ENCODE data around the gene C16orf86.

Gene C16orf86

DNA sequence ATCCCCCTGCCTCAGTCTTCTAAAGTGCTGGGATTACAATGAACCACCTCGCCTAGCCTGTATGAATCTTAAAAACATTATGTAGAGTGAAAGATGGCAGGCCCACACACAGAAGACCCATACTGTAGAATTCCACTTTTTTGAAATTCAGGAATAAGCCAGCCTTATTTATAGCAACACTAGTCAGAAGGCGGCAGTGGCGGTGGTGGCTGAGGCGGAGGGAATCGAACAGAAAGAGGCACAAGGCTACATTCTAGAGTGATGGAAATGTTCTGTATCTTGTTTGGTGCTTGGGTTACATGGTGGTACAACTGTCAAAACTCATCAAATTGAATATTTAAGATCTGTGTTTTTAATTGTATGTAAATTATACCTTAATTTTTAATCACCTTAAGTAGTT is 41.2 kb downstream of the C16orf86 start:
- Histone ChIP-seq H3K4me3 (ENCODE audit: low read depth in 1 of 2, low read length in 2 of 2) (no peak overlapping the region), H3K36me3 (ENCODE audit: insufficient read depth, low read length) (no peaks in the 10 kb centered on the region), H3K27ac (ENCODE audit: low read depth, low read length) (no peak overlapping the region), H3K27me3 (ENCODE audit: control insufficient read depth in 1 of 2, insufficient read depth in 2 of 2, low read length in 2 of 2) (no peaks in the 10 kb centered on the region), H3K9me3 (ENCODE audit: low read length) (no peaks in the 10 kb centered on the region), H3K4me1 (ENCODE audit: insufficient read depth, low read length) (no peaks in the 10 kb centered on the region), H3K9ac (ENCODE audit: low read length) (no peak overlapping the region)

GRCh38 chr16:67708368-67708771 is 41.8 kb downstream of the C16orf86 start:
- no peak overlapping the region for H3K27ac ChIP-seq (ENCODE audit: low read depth, low read length)
- H3K9ac ChIP-seq (ENCODE audit: low read length) = no peak overlapping the region
- H3K36me3 ChIP-seq (ENCODE audit: insufficient read depth, low read length) = no peaks in the 10 kb centered on the region
- no peaks in the 10 kb centered on the region for H3K9me3 ChIP-seq (ENCODE audit: low read length)
- H3K4me3 ChIP-seq (ENCODE audit: low read depth in 1 of 2, low read length in 2 of 2) = no peak overlapping the region
- H3K27me3 ChIP-seq (ENCODE audit: control insufficient read depth in 1 of 2, insufficient read depth in 2 of 2, low read length in 2 of 2) = no peaks in the 10 kb centered on the region
- H3K4me1 ChIP-seq (ENCODE audit: insufficient read depth, low read length) = no peaks in the 10 kb centered on the region

DNA sequence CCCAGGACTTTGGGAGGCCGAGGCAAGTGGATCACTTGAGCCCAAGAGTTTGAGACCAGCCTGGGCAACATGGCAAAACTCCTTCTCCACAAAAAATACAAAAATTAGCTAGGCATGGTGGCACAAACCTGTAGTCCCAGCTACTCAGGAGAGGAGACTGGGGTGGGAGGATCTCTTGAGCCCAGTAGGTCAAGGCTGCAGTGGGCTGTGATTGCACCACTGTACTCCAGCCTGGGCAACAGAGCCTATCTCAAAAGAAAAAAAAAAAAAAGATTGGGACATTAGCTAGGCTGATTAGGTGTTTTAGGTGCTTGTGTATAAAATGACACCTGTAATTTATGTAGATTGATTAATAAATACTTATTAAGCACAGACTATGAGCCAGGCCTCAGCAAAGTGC is 42.4 kb downstream of the C16orf86 start:
- Histone ChIP-seq H3K36me3 (ENCODE audit: insufficient read depth, low read length) (no peaks in the 10 kb centered on the region), H3K9me3 (ENCODE audit: low read length) (no peaks in the 10 kb centered on the region), H3K27ac (ENCODE audit: low read depth, low read length) (no peak overlapping the region), H3K27me3 (ENCODE audit: control insufficient read depth in 1 of 2, insufficient read depth in 2 of 2, low read length in 2 of 2) (no peaks in the 10 kb centered on the region), H3K9ac (ENCODE audit: low read length) (no peak overlapping the region), H3K4me3 (ENCODE audit: low read depth in 1 of 2, low read length in 2 of 2) (no peak overlapping the region), H3K4me1 (ENCODE audit: insufficient read depth, low read length) (no peaks in the 10 kb centered on the region)

DNA sequence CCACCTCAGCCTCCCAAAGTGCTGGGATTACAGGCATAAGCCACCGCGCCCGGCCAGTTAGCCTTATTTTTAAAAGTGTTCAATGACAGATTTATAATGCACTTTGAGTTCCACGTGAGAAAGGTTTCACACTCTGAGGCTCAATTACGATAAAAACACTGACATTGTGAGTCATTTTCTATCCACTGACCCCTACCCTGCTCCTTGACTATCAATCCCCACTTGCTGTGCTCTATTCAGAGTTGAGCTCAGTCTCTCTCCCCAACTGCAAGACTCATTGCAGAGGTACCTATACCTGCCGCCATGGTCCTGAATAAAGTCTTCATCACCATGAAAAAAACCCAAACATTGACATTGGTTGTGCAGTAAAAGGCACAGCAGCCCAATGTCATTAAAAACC is 44.0 kb downstream of the C16orf86 start:
- H3K4me1 ChIP-seq (ENCODE audit: insufficient read depth, low read length) = no peaks in the 10 kb centered on the region
- H3K4me3 ChIP-seq (ENCODE audit: low read depth in 1 of 2, low read length in 2 of 2) = no peak overlapping the region
- no peaks in the 10 kb centered on the region for H3K9me3 ChIP-seq (ENCODE audit: low read length)
- H3K9ac ChIP-seq (ENCODE audit: low read length) = no peak overlapping the region
- H3K27me3 ChIP-seq (ENCODE audit: control insufficient read depth in 1 of 2, insufficient read depth in 2 of 2, low read length in 2 of 2) = no peaks in the 10 kb centered on the region
- no peaks in the 10 kb centered on the region for H3K36me3 ChIP-seq (ENCODE audit: insufficient read depth, low read length)
- no peak overlapping the region for H3K27ac ChIP-seq (ENCODE audit: low read depth, low read length)

DNA sequence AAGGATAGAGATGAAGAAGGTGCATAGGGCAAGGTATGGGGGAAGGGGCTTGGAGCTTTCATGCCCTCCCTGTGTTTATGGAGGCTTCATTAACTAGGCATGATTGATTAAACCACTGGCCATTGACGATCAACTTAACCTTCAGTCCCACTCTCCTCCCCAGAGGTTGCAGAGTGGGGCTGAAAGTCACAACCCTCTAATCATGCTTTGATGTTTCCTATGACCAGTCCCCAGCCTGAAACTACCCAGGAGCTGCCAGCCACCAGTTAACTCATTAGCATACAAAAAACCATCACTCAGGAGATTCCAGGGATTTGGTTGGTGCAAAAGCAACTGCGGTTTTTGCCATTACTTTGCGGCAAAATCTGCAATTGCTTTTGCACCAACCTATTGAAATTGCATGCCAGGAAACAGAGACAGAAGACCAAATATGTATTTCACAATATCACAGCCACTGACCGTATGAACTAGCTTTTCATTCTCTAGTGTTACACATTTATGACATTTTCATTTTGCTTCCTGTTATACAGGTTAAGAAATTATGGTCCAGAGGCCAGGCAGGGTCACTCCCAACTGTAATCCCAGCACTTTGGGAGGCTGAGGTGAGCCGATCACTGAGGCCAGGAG is 47.1 kb downstream of the C16orf86 start:
- Histone ChIP-seq H3K27ac (ENCODE audit: low read depth, low read length) (no peak overlapping the region), H3K4me3 (ENCODE audit: low read depth in 1 of 2, low read length in 2 of 2) (no peak overlapping the region), H3K9ac (ENCODE audit: low read length) (no peak overlapping the region), H3K36me3 (ENCODE audit: insufficient read depth, low read length) (no peaks in the 10 kb centered on the region), H3K4me1 (ENCODE audit: insufficient read depth, low read length) (peaks cover 12% of the 10 kb centered on the region), H3K27me3 (ENCODE audit: control insufficient read depth in 1 of 2, insufficient read depth in 2 of 2, low read length in 2 of 2) (no peaks in the 10 kb centered on the region), H3K9me3 (ENCODE audit: low read length) (no peaks in the 10 kb centered on the region)

- H3K36me3 ChIP-seq (ENCODE audit: insufficient read depth, low read length) = no peaks in the 10 kb centered on the region
- no peaks in the 10 kb centered on the region for H3K27me3 ChIP-seq (ENCODE audit: control insufficient read depth in 1 of 2, insufficient read depth in 2 of 2, low read length in 2 of 2)
- H3K27ac ChIP-seq (ENCODE audit: low read depth, low read length) = no peak overlapping the region
- no peak overlapping the region for H3K4me3 ChIP-seq (ENCODE audit: low read depth in 1 of 2, low read length in 2 of 2)
- no peak overlapping the region for H3K9ac ChIP-seq (ENCODE audit: low read length)
- peaks cover 12% of the 10 kb centered on the region for H3K4me1 ChIP-seq (ENCODE audit: insufficient read depth, low read length)
- no peaks in the 10 kb centered on the region for H3K9me3 ChIP-seq (ENCODE audit: low read length)
Measured at GRCh38 chr16:67714522-67714921, 47.9 kb downstream of the C16orf86 start.

- Histone ChIP-seq H3K27me3 (ENCODE audit: control insufficient read depth in 1 of 2, insufficient read depth in 2 of 2, low read length in 2 of 2) (no peaks in the 10 kb centered on the region), H3K9me3 (ENCODE audit: low read length) (no peaks in the 10 kb centered on the region), H3K36me3 (ENCODE audit: insufficient read depth, low read length) (no peaks in the 10 kb centered on the region), H3K4me3 (ENCODE audit: low read depth in 1 of 2, low read length in 2 of 2) (no peak overlapping the region), H3K9ac (ENCODE audit: low read length) (no peak overlapping the region), H3K4me1 (ENCODE audit: insufficient read depth, low read length) (peaks cover 23% of the 10 kb centered on the region), H3K27ac (ENCODE audit: low read depth, low read length) (no peak overlapping the region)
Measured at GRCh38 chr16:67716097-67716496, 49.5 kb downstream of the C16orf86 start.

Measured in muscle layer of colon (tissue), 2 donors.